Mucosa of rectum (tissue), 2 donors: ENCODE data around the gene TSPAN18.

Experiments
- H3K27ac ChIP-seq, 2 donors: one replicate each; pipeline ENCODE4 v1.7.0; 2013; ENCODE audit warnings: inconsistent platforms in 2 of 2, low read depth in 2 of 2, low read length in 2 of 2
- H3K27me3 ChIP-seq, 2 donors: one replicate each; pipeline ENCODE4 v1.7.0; 2013; ENCODE audit warnings: low read length in 2 of 2; ENCODE audit not compliant: control insufficient read depth in 2 of 2, insufficient read depth in 2 of 2
- H3K36me3 ChIP-seq, 2 donors: one replicate each; pipeline ENCODE4 v1.7.0; 2013; ENCODE audit warnings: low read length in 2 of 2; ENCODE audit not compliant: control insufficient read depth in 2 of 2, insufficient read depth in 2 of 2
- H3K4me1 ChIP-seq, 2 donors: one replicate each; pipeline ENCODE4 v1.7.0; 2013; ENCODE audit warnings: low read length in 2 of 2, mild to moderate bottlenecking in 1 of 2; ENCODE audit not compliant: control insufficient read depth in 2 of 2, insufficient read depth in 2 of 2
- H3K4me3 ChIP-seq, 2 donors: one replicate each; pipeline ENCODE4 v1.7.0; 2013; ENCODE audit warnings: low read length in 2 of 2
- H3K9ac ChIP-seq, 2 donors: one replicate each; pipeline ENCODE4 v1.7.0; 2013; ENCODE audit warnings: low read length in 2 of 2, low read depth in 1 of 2, mild to moderate bottlenecking in 1 of 2
- H3K9me3 ChIP-seq, 2 donors: one replicate each; pipeline ENCODE4 v1.7.0; 2013; ENCODE audit warnings: low read length in 2 of 2; ENCODE audit not compliant: control insufficient read depth in 2 of 2
- donor health status: healthy.
- donor health status: Normal muscosa, but diverticular disease.

Gene TSPAN18

DNA sequence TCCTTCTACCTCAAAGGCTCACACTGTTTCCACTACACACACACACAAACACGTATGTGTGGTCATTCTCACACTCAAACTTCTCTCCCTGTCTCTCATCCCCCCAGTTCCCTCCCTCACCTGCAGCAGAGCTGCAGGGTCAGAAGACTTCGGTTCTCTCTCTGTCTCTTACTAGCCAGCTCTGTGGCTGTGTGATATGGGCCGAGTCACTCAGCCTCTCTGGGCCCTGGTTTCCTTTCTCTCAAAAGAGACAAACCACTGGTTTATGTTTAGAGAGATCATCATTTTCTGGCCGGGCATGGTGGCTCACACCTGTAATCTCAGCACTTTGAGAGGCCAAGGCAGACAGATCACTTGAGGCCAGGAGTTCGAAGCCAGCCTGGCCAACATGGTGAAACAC, 21.1 kb downstream of the TSPAN18 start:
- H3K4me1 ChIP-seq: peaks cover 0 to 7% of the 10 kb centered on the region in 2 donors
- H3K9me3 ChIP-seq: no peaks in the 10 kb centered on the region
- H3K27ac ChIP-seq: no peak overlapping the region
- no peak overlapping the region for H3K4me3 ChIP-seq
- no peak overlapping the region for H3K9ac ChIP-seq
- H3K36me3 ChIP-seq: no peaks in the 10 kb centered on the region
- no peaks in the 10 kb centered on the region for H3K27me3 ChIP-seq

GRCh38 chr11:44748606-44749005, 21.8 kb downstream of the TSPAN18 start:
- no peaks in the 10 kb centered on the region for H3K9me3 ChIP-seq
- H3K4me1 ChIP-seq: peaks cover 0 to 7% of the 10 kb centered on the region in 2 donors
- no peak overlapping the region for H3K27ac ChIP-seq
- no peaks in the 10 kb centered on the region for H3K36me3 ChIP-seq
- no peaks in the 10 kb centered on the region for H3K27me3 ChIP-seq
- H3K9ac ChIP-seq: no peak overlapping the region
- H3K4me3 ChIP-seq: no peak overlapping the region

DNA sequence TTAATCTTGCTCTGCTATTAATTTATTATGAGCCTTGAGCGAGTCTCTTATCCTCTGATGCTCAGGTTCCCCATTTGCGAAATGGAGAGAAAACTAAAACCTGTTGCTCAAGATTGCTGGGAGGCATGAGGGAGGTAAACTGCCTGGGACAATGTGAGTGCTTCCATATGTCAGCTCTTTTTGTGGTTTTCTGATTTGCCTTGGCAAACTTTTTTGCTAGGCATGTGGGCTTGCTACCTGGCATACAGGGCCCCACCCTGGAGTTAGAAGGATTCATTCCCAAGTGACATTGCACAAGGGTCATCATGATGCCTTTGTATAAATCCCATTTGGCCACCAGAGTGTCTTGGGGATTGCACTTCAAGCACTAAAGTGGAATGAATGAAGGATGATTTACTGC, 22.4 kb downstream of the TSPAN18 start:
- Histone ChIP-seq H3K36me3 (no peaks in the 10 kb centered on the region), H3K27ac (no peak overlapping the region), H3K9ac (no peak overlapping the region), H3K27me3 (no peaks in the 10 kb centered on the region), H3K9me3 (no peaks in the 10 kb centered on the region), H3K4me1 (peaks cover 0 to 7% of the 10 kb centered on the region in 2 donors), H3K4me3 (no peak overlapping the region)

DNA sequence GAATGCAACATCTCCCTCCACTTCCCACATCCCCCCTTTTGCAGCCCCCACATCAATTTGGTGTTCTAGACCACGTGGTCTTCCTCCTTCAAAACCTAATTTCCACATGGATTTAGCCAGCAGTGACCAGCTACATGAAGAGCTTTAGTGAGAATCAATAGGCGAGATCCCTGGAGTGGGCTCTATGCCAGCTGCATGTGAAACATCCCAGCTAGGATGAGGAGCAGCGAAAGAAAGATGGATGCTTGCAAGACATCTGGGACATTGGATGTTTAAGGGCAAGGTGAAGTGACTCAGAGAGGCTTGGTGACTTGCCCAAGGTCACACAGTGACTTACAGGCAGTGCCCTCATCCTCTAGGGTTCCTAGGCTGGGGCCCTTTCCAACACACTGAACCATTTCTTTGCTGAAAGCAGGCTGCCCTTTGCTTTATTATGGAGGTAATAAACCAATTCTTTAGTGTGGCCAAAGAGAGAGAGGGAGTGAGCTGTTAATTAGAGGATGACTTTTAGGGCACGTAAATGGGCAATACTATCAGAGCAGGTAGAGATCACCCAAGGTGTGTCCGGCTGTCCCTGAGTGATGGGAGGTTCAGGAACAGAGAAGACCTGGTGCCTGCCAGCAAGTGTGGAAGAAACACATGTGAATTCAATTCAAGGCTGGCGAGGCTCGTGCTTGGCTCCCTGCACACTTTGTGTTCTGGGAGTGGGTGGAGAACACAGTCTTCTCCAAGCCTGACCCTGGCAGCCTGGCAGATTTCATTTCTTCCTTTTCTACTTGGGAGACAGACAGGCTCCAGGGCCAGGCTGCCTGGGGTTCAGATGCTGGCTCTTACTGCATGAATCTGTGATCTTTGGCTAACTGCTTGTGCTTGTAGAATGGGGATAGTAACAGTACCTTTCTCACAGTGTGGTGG, 24.0 kb downstream of the TSPAN18 start:
- Histone ChIP-seq H3K9ac (no peak overlapping the region), H3K27me3 (no peaks in the 10 kb centered on the region), H3K36me3 (no peaks in the 10 kb centered on the region), H3K27ac (no peak overlapping the region), H3K9me3 (no peaks in the 10 kb centered on the region), H3K4me1 (no peaks in the 10 kb centered on the region), H3K4me3 (no peak overlapping the region)

- Histone ChIP-seq H3K4me3 (no peak overlapping the region), H3K9me3 (no peaks in the 10 kb centered on the region), H3K27ac (no peak overlapping the region), H3K9ac (no peak overlapping the region), H3K36me3 (no peaks in the 10 kb centered on the region), H3K4me1 (no peaks in the 10 kb centered on the region), H3K27me3 (no peaks in the 10 kb centered on the region)
Measured at GRCh38 chr11:44752300-44752699, 25.5 kb downstream of the TSPAN18 start.

DNA sequence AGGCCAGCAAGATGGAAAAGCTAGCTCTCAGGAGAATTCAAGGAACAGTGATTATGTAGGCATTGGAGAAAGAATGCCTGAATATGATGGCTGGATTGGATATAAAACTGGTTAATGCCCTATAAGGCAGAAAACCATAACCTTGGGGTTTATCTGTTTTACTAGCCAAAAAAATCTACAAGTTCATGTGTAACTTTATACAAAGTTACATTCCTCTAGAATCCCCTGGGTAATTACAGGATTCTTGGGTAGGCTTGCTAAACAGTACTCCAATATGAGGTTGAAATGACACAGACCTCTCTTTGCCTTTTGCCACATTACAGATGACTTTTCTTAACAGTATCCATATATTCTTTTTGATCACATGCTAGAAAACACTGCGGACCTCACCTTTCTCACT, 26.0 kb downstream of the TSPAN18 start:
- no peaks in the 10 kb centered on the region for H3K36me3 ChIP-seq
- H3K4me3 ChIP-seq: no peak overlapping the region
- H3K27ac ChIP-seq: no peak overlapping the region
- H3K9me3 ChIP-seq: no peaks in the 10 kb centered on the region
- H3K4me1 ChIP-seq: no peaks in the 10 kb centered on the region
- H3K9ac ChIP-seq: no peak overlapping the region
- H3K27me3 ChIP-seq: no peaks in the 10 kb centered on the region

GRCh38 chr11:44753961-44754645, 27.3 kb downstream of the TSPAN18 start:
- Histone ChIP-seq H3K9me3 (no peaks in the 10 kb centered on the region), H3K9ac (no peak overlapping the region), H3K27ac (no peak overlapping the region), H3K27me3 (no peaks in the 10 kb centered on the region), H3K36me3 (no peaks in the 10 kb centered on the region), H3K4me1 (no peaks in the 10 kb centered on the region), H3K4me3 (no peak overlapping the region)

- Histone ChIP-seq H3K27me3 (no peaks in the 10 kb centered on the region), H3K9ac (no peak overlapping the region), H3K36me3 (no peaks in the 10 kb centered on the region), H3K4me1 (peaks cover 0 to under 1% of the 10 kb centered on the region in 2 donors), H3K4me3 (no peak overlapping the region), H3K9me3 (no peaks in the 10 kb centered on the region), H3K27ac (peak overlapping the region in 1 of 2 donors; percentile 39)
Measured at GRCh38 chr11:44754876-44755555, 28.3 kb downstream of the TSPAN18 start.

DNA sequence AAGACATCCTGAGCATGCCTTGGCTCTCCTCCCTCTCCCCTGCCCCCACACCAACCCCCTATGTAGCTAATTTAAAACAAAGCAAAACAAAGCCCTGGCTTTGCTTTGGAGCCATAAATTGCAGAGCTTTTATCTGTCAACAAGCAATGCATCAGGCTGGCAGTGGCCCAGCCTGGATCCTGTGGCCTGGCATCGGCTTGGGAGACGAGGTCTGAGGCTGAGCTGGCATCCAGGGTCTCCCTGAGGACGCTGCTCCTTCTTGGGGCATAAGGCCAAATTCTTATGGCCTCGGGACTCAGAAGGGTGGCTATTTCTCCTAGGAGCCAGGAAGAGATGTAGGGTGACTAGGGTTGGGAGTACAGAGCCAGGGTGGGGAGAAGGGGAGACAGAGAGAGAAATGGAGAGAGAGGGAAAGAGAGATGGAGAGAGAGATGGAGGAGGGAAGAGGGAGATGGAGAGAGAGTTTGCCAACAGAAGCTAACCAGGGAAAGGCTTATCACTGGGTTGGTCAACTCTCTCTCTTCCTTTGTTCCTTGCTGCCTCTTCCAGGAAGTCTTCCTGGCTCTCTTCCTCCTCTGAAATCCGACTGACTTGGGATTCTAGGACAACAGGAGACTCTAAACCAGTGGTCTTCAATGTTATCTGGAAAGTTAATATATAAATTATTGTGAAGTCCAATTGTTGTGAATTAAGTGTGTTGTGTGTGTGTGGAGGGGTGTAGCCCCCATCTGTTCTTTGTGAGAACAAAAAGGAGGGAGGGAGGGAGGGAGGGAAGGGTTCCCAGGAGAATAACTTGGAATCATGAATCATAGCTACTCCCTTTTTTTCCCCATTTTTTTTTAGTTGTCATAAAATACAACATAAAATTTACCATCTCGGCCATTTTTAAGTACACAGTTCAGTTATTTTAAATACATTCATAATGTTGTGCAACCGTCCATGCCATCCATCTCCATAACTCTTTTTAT, 29.1 kb downstream of the TSPAN18 start:
- Histone ChIP-seq H3K27me3 (no peaks in the 10 kb centered on the region), H3K9ac (no peak overlapping the region), H3K9me3 (no peaks in the 10 kb centered on the region), H3K4me1 (peaks cover 0 to 3% of the 10 kb centered on the region in 2 donors), H3K36me3 (no peaks in the 10 kb centered on the region), H3K27ac (no peak overlapping the region), H3K4me3 (no peak overlapping the region)
